Measurements from ENCODE around the gene CRAMP1.

DNA sequence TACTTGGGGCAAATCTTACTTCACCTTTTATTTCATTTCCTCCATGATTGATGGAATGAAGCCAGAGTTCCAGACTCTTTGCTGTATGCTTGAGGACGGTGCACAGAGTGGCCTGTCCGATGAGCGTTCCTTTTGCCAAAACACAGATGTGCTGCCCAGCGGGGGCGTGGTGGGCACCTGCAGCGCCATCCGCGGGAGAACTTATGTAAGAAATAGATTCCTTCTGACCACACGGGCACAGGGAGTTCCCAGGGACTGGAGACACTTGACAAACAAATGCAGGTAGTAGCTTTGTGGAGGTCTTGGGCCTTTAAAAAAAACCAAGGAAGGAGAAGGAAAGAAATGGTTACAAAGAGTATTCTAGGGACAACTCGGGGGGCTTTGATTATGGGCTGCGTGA lies 30.6 kb downstream of the CRAMP1 start:
- TF ChIP-seq, protein P1, sequence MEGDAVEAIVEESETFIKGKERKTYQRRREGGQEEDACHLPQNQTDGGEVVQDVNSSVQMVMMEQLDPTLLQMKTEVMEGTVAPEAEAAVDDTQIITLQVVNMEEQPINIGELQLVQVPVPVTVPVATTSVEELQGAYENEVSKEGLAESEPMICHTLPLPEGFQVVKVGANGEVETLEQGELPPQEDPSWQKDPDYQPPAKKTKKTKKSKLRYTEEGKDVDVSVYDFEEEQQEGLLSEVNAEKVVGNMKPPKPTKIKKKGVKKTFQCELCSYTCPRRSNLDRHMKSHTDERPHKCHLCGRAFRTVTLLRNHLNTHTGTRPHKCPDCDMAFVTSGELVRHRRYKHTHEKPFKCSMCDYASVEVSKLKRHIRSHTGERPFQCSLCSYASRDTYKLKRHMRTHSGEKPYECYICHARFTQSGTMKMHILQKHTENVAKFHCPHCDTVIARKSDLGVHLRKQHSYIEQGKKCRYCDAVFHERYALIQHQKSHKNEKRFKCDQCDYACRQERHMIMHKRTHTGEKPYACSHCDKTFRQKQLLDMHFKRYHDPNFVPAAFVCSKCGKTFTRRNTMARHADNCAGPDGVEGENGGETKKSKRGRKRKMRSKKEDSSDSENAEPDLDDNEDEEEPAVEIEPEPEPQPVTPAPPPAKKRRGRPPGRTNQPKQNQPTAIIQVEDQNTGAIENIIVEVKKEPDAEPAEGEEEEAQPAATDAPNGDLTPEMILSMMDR (IDR thresholded peaks at IDR 0.05; ENCODE audit: insufficient read depth, low read length), result no peak
- no peak for TF ChIP-seq POLR2AphosphoS5 (IDR thresholded peaks at IDR 0.05; ENCODE audit: low read depth)

All from HL-60 (cell line).